DND-41 (cell line): ENCODE results near the gene ADAMTSL5.

Experiments used
- ATAC-seq: fragments of 200-7000 bp; cut with Tn5 transposase; 3 replicates; pipeline ENCODE4 v1.9.1; 2021; ENCODE audit warnings: low read depth; ENCODE audit not compliant: insufficient read depth
- DNase-seq: peaks from one replicate; pipeline ENCODE4 v3.0.0-alpha.2; 2020
- H2AFZ ChIP-seq: 2 replicates; pipeline ENCODE4 v1.6.0; 2012; ENCODE audit warnings: low read depth, low read length
- H3K27ac ChIP-seq: 2 replicates; pipeline ENCODE4 v1.5.1; 2012; ENCODE audit warnings: low read length, inconsistent platforms
- H3K27me3 ChIP-seq: fragments of 200-600 bp; sonication (generic); 2 replicates; pipeline ENCODE4 v1.6.0; 2012; ENCODE audit warnings: low read length, mild to moderate bottlenecking, inconsistent platforms; ENCODE audit not compliant: insufficient read depth, poor library complexity
- H3K36me3 ChIP-seq: 2 replicates; pipeline ENCODE4 v1.5.1; 2012; ENCODE audit warnings: low read length, inconsistent platforms; ENCODE audit not compliant: insufficient read depth
- H3K4me1 ChIP-seq: 2 replicates; pipeline ENCODE4 v1.5.1; 2012; ENCODE audit warnings: mild to moderate bottlenecking, low read length; ENCODE audit not compliant: insufficient read depth
- H3K4me2 ChIP-seq: 2 replicates; pipeline ENCODE4 v1.6.0; 2012; ENCODE audit warnings: mild to moderate bottlenecking, moderate library complexity, low read length, inconsistent platforms; ENCODE audit not compliant: insufficient read depth
- H3K4me3 ChIP-seq, 2 experiments: fragments of 200-600 bp in 1 of 2; shearing (Covaris generic) in 1 of 2; 2 replicates each; pipeline ENCODE4 v1.5.1; 2012 to 2016; ENCODE audit warnings: inconsistent platforms in 2 of 2, low read length in 2 of 2, mild to moderate bottlenecking in 2 of 2, low read depth in 1 of 2, moderate library complexity in 1 of 2
- H3K79me2 ChIP-seq: 2 replicates; pipeline ENCODE4 v1.6.0; 2012; ENCODE audit warnings: low read length, inconsistent platforms; ENCODE audit not compliant: insufficient read depth
- H3K9ac ChIP-seq: 2 replicates; pipeline ENCODE4 v1.6.0; 2012; ENCODE audit warnings: low read depth, mild to moderate bottlenecking, inconsistent platforms, low read length, moderate library complexity
- H3K9me3 ChIP-seq: 2 replicates; pipeline ENCODE4 v1.5.1; 2012; ENCODE audit warnings: low read length, moderate library complexity, mild to moderate bottlenecking, inconsistent platforms; ENCODE audit not compliant: insufficient read depth, severe bottlenecking
- H4K20me1 ChIP-seq: 2 replicates; pipeline ENCODE4 v1.6.0; 2012; ENCODE audit warnings: low read length; ENCODE audit not compliant: insufficient read depth
- EZH2 ChIP-seq: IDR thresholded peaks from 3 replicates; pipeline ENCODE4 v1.6.1; 2012; ENCODE audit warnings: borderline replicate concordance, low read depth, mild to moderate bottlenecking, moderate library complexity, low read length, inconsistent platforms; ENCODE audit not compliant: severe bottlenecking
- TF ChIP-seq, protein P1 (sequence below): IDR thresholded peaks from 2 replicates; pipeline ENCODE4 v1.5.1; 2012; ENCODE audit warnings: borderline replicate concordance, low read length, moderate library complexity, mild to moderate bottlenecking; ENCODE audit not compliant: poor library complexity, severe bottlenecking; ENCODE audit errors: extremely low read depth

The ADAMTSL5 gene

DNA sequence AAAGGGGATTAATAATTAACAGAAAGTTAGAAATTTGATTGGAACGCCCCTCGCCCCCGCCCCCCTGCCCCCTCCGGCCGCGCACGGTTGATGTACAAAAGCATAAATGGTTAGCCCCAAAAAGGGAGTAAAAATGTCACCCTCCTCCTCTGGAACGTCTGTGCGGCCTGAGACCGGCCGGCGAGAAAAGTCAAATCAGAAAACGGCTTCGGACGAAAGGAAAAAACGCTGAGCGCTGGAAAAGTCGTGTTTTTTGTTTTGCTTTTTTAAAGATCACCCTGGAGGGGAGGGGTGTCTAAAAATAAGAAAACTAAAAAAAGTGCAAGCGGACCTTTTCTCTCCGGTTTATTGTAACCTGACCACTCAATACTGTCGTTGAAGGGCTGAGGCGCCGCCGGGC lies 42.1 kb upstream of the ADAMTSL5 start:
- peaks cover 13% of the 10 kb centered on the region for H3K79me2 ChIP-seq
- no peak overlapping the region for H3K4me2 ChIP-seq
- no peak for ATAC-seq
- no peaks in the 10 kb centered on the region for H3K4me1 ChIP-seq
- H3K27ac ChIP-seq: no peak overlapping the region
- no peaks in the 10 kb centered on the region for H3K9me3 ChIP-seq
- TF ChIP-seq, protein P1, sequence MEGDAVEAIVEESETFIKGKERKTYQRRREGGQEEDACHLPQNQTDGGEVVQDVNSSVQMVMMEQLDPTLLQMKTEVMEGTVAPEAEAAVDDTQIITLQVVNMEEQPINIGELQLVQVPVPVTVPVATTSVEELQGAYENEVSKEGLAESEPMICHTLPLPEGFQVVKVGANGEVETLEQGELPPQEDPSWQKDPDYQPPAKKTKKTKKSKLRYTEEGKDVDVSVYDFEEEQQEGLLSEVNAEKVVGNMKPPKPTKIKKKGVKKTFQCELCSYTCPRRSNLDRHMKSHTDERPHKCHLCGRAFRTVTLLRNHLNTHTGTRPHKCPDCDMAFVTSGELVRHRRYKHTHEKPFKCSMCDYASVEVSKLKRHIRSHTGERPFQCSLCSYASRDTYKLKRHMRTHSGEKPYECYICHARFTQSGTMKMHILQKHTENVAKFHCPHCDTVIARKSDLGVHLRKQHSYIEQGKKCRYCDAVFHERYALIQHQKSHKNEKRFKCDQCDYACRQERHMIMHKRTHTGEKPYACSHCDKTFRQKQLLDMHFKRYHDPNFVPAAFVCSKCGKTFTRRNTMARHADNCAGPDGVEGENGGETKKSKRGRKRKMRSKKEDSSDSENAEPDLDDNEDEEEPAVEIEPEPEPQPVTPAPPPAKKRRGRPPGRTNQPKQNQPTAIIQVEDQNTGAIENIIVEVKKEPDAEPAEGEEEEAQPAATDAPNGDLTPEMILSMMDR: no peak
- TF ChIP-seq EZH2: no peak
- H2AFZ ChIP-seq: no peak overlapping the region
- DNase-seq: no peak
- no peak overlapping the region for H3K4me3 ChIP-seq
- no peaks in the 10 kb centered on the region for H3K27me3 ChIP-seq
- peaks cover 9% of the 10 kb centered on the region for H3K36me3 ChIP-seq
- peaks cover 22% of the 10 kb centered on the region for H4K20me1 ChIP-seq
- H3K9ac ChIP-seq: no peak overlapping the region

DNA sequence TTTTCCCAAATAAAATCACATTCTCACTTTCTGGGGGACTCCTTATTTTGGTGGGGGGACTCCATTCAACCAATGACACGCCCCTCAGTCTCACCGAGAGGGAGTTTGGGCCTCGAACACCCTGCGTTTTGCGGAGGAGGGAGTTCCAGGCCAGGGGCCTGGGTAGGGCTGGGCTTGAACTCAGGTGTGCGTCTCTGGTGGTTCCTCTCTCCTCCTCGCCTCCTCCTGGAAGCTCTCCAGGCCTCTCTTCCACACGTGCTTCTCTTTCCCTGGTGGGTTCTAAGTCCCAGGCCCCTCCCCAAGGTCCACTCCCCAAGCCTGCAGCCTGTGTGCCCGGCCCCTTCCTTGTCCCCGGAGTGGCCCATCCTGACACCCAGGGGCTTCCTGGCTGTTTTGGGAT lies 40.6 kb upstream of the ADAMTSL5 start:
- Histone ChIP-seq H3K9ac (no peak overlapping the region), H2AFZ (no peak overlapping the region), H3K9me3 (no peaks in the 10 kb centered on the region), H3K4me1 (no peaks in the 10 kb centered on the region), H3K36me3 (peaks cover 9% of the 10 kb centered on the region), H3K27ac (no peak overlapping the region), H3K27me3 (no peaks in the 10 kb centered on the region), H4K20me1 (peaks cover 17% of the 10 kb centered on the region), H3K79me2 (peaks cover 3% of the 10 kb centered on the region; the same call in 1 of the 2 replicates), H3K4me2 (no peak overlapping the region), H3K4me3 (no peak overlapping the region)
- no peak for DNase-seq
- ATAC-seq: no peak
- no peak for TF ChIP-seq EZH2
- TF ChIP-seq, protein P1: no peak

DNA sequence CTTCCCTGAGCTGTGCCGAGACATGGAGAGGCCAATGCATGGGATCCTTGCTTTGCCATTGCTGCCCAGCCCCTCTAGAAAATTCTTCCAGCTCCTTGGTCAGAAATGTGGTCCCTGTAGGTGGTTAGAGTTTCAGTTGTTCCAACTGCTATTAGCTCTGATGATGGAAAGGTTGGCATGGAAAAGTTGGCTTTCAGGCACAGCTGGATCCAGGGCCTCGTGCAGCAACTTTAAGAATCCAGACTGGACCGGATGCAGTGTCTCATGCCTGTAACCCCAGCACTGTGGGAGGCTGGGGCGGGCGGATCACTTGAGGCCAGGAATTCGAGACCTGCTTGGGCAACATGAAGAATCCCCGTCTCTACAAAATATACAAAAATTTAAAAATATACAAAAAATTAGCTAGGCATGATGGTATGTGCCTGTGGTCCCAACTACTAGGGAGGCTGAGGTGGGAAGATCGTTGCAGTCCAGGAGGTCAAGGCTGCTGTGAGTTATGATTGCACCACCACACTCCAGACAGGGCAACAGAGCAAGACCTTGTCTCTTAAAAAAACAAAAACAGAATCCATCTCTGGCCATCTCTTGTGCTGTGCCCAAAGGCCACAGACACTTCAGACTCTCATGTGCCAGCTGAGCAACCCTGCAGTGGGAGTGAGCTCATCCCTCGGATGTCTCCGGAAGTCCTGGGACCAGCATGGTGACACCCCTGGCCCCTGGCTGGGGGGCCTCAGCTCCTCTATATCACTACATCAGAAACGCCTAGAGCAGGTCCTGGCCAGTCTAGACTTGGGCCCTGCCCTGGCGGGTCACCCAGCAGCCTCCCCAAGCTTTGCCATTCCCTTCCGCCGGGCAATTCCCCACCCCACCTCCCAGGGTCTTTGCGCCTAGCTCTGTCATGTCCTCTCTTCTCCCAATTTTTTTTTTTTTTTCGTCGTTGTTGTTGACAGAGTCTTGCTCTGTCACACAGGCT lies 38.5 kb upstream of the ADAMTSL5 start:
- DNase-seq (no peak), ATAC-seq (no peak)
- H3K9me3 ChIP-seq: no peaks in the 10 kb centered on the region
- no peak for TF ChIP-seq EZH2
- TF ChIP-seq, protein P1: no peak
- H3K4me2 ChIP-seq: no peak overlapping the region
- no peak overlapping the region for H3K9ac ChIP-seq
- peaks cover 2% of the 10 kb centered on the region for H3K36me3 ChIP-seq
- peaks cover 3% of the 10 kb centered on the region; the same call in 1 of the 2 replicates for H3K4me1 ChIP-seq
- H2AFZ ChIP-seq: no peak overlapping the region
- H4K20me1 ChIP-seq: peaks cover 4% of the 10 kb centered on the region; the same call in 1 of the 2 replicates
- H3K4me3 ChIP-seq: no peak overlapping the region
- H3K27ac ChIP-seq: no peak overlapping the region
- H3K27me3 ChIP-seq: no peaks in the 10 kb centered on the region
- no peaks in the 10 kb centered on the region for H3K79me2 ChIP-seq
